B cell (primary cell): ENCODE data around the gene EFR3B. TPM values are rescaled to one million over a fixed set of nuclear protein-coding genes. Genes with fewer than 3 reads are reported as not detected.

ENCODE experiments used
- ATAC-seq: fragments of 200-7000 bp; cut with Tn5 transposase; one replicate; pipeline ENCODE4 v1.10.0; 2021; ENCODE audit warnings: low read depth, mild to moderate bottlenecking, moderate number of reproducible peaks, moderate library complexity
- CTCF ChIA-PET: fragments of 350-600 bp; sonication (Branson Sonifier 250); formaldehyde crosslinking; loops from one replicate; lab custom pipeline; 2021; ENCODE audit warnings: antibody characterized with exemption, inconsistent platforms; lab: Charles Lee
- POLR2A ChIA-PET: fragments of 350-600 bp; sonication (Branson Sonifier 250); formaldehyde crosslinking; loops from one replicate; lab custom pipeline; 2021; ENCODE audit warnings: antibody characterized with exemption; lab: Charles Lee
- DNase-seq: peaks from one replicate; pipeline ENCODE4 v3.0.0; 2013
- H2AFZ ChIP-seq: 2 replicates; pipeline ENCODE4 v1.6.1; 2012; ENCODE audit warnings: mild to moderate bottlenecking, low read depth, low read length; ENCODE audit not compliant: insufficient read depth, poor library complexity, severe bottlenecking
- H3K27ac ChIP-seq, 2 donors: 1 replicate in 1 of 2; 2 replicates in 1 of 2; pipeline ENCODE4 v1.5.1; 2012 to 2013; ENCODE audit warnings: low read length in 2 of 2, mild to moderate bottlenecking in 2 of 2, moderate library complexity in 1 of 2
- H3K27me3 ChIP-seq, 4 experiments: fragments of 200-600 bp in 1 of 4; sonication (generic) in 1 of 4; replicated peaks in 1 of 4; 1 replicate in 2 of 4; 2 replicates in 2 of 4; pipeline versions ENCODE4 v1.6.1 to v1.7.0; 2013 to 2016; ENCODE audit warnings: low read length in 3 of 4, mild to moderate bottlenecking in 2 of 4, mixed read lengths in 1 of 4, moderate library complexity in 1 of 4; ENCODE audit not compliant: insufficient read depth in 4 of 4, control insufficient read depth in 3 of 4; ENCODE audit errors: control extremely low read depth in 1 of 4
- H3K36me3 ChIP-seq, 2 experiments: replicated peaks in 1 of 2; 1 replicate in 1 of 2; 2 replicates in 1 of 2; pipeline versions ENCODE4 v1.6.1 to v1.7.1; 2013; ENCODE audit warnings: low read length in 1 of 2; ENCODE audit not compliant: insufficient read depth in 2 of 2, control insufficient read depth in 1 of 2; ENCODE audit errors: control extremely low read depth in 1 of 2, extremely low read depth in 1 of 2
- H3K4me1 ChIP-seq, 2 donors: fragments of 200-600 bp in 1 of 2; sonication (generic) in 1 of 2; 1 replicate in 1 of 2; 2 replicates in 1 of 2; pipeline versions ENCODE4 v1.5.1 to v1.6.1; 2013 to 2017; ENCODE audit warnings: low read length in 2 of 2; ENCODE audit not compliant: control insufficient read depth in 2 of 2, insufficient read depth in 2 of 2
- H3K4me2 ChIP-seq: replicated peaks from 2 replicates; pipeline ENCODE3; 2012; ENCODE audit warnings: mild to moderate bottlenecking, low read depth, low read length; ENCODE audit not compliant: poor library complexity, severe bottlenecking
- H3K4me3 ChIP-seq, 5 experiments: fragments of 200-600 bp in 1 of 5; sonication (generic) in 1 of 5; 1 replicate in 3 of 5; 2 replicates in 2 of 5; pipeline versions ENCODE4 v1.5.1 to v1.7.0; 2011 to 2016; ENCODE audit warnings: low read length in 4 of 5, mild to moderate bottlenecking in 4 of 5, low read depth in 2 of 5, control low read depth in 1 of 5, moderate library complexity in 1 of 5; ENCODE audit not compliant: insufficient read depth in 1 of 5; ENCODE audit errors: control extremely low read depth in 1 of 5, extremely low read depth in 1 of 5
- H3K79me2 ChIP-seq: fragments of 200-600 bp; sonication (generic); one replicate; pipeline ENCODE4 v1.6.0; 2016; ENCODE audit warnings: low read length; ENCODE audit not compliant: control insufficient read depth, insufficient read depth
- H3K9ac ChIP-seq: fragments of 200-600 bp; sonication (generic); 2 replicates; pipeline ENCODE4 v1.6.1; 2017; ENCODE audit warnings: mild to moderate bottlenecking, low read length, moderate library complexity
- H3K9me3 ChIP-seq, 3 donors: one replicate each; pipeline versions ENCODE4 v1.6.1 to v1.7.1; 2013; ENCODE audit warnings: low read length in 2 of 3; ENCODE audit not compliant: control insufficient read depth in 2 of 3, insufficient read depth in 1 of 3; ENCODE audit errors: control extremely low read depth in 1 of 3
- H4K20me1 ChIP-seq: 2 replicates; pipeline ENCODE4 v1.6.0; 2012; ENCODE audit warnings: mild to moderate bottlenecking, low read length; ENCODE audit not compliant: insufficient read depth, control insufficient read depth, poor library complexity, severe bottlenecking
- H3K27ac Mint-ChIP-seq: one replicate; pipeline ENCODE4 v1.8.0; 2021; ENCODE audit warnings: mixed read lengths
- H3K27me3 Mint-ChIP-seq: one replicate; pipeline ENCODE4 v1.8.0; 2021; ENCODE audit warnings: mixed read lengths
- H3K4me1 Mint-ChIP-seq: one replicate; pipeline ENCODE4 v1.8.0; 2021; ENCODE audit warnings: mixed read lengths
- H3K4me3 Mint-ChIP-seq: one replicate; pipeline ENCODE4 v1.8.0; 2021; ENCODE audit warnings: mixed read lengths
- H3K9me3 Mint-ChIP-seq: one replicate; pipeline ENCODE4 v1.8.0; 2022; ENCODE audit warnings: mixed read lengths; ENCODE audit not compliant: insufficient read depth
- CTCF ChIP-seq: fragments of 200-600 bp; IDR thresholded peaks from one replicate; pipeline ENCODE4 v1.8.0; 2022; ENCODE audit warnings: antibody characterized with exemption, mild to moderate bottlenecking
- EZH2 ChIP-seq: IDR thresholded peaks from 2 replicates; pipeline ENCODE4 v1.6.1; 2012; ENCODE audit warnings: borderline replicate concordance, low read depth, mild to moderate bottlenecking, moderate library complexity, low read length; ENCODE audit not compliant: insufficient read depth, poor library complexity, severe bottlenecking
- WGBS: methylation state at CpG from one replicate; pipeline ENCODE4 v1.1.5; 2013; ENCODE audit warnings: missing lambda C conversion rate; ENCODE audit not compliant: insufficient coverage; 5-methylcytosine and 5-hydroxymethylcytosine counted together
- intact Hi-C: fragments of 100-400 bp; cut with micrococcal nuclease; formaldehyde crosslinking; loops from one replicate; pipeline ENCODE4 v1.10.0; 2022
- polyA plus RNA-seq: library from polyadenylated mRNA; depleted of rRNA; stranded (reverse); fragments of >200 nt; gene quantifications from 2 replicates; pipeline ENCODE4 v1.2.3, GENCODE V29; 2012
- total RNA-seq, 2 donors: library from RNA; stranded (reverse); fragments of 120-200 nt in 1 of 2; gene quantifications; 1 replicate in 1 of 2; 2 replicates in 1 of 2; pipeline versions ENCODE4 v1.2.3 to v1.2.4, GENCODE V29; 2013 to 2022

Gene EFR3B
- total and polyA plus RNA-seq, 2 donors (not counting 1 experiment from before 2014, with no cell fraction given), result 0.15 TPM; not detected in 1

- Mint-ChIP-seq H3K27ac (no peak overlapping the region), H3K9me3 (no peaks in the 10 kb centered on the region), H3K27me3 (peaks cover 10% of the 10 kb centered on the region), H3K4me3 (no peak overlapping the region), H3K4me1 (no peaks in the 10 kb centered on the region)
- TF ChIP-seq CTCF (no peak), EZH2 (no peak)
- H4K20me1 ChIP-seq, result no peaks in the 10 kb centered on the region
- ATAC-seq (no peak), DNase-seq (no peak)
- no peaks in the 10 kb centered on the region for H3K27me3 ChIP-seq
- intact Hi-C loops, result no loop called here
- H3K79me2 ChIP-seq, result no peaks in the 10 kb centered on the region
- H3K4me2 ChIP-seq, result no peak overlapping the region
- no peaks in the 10 kb centered on the region for H3K36me3 ChIP-seq
- H2AFZ ChIP-seq, result no peak overlapping the region
- no peaks in the 10 kb centered on the region for H3K9me3 ChIP-seq
- H3K27ac ChIP-seq, result no peak overlapping the region
- no peak overlapping the region for H3K4me3 ChIP-seq
- CTCF ChIA-PET, result no interaction called here
- WGBS, result 78% methylated on average over 5 of the region's 6 CpGs
- H3K4me1 ChIP-seq, result no peaks in the 10 kb centered on the region
- H3K9ac ChIP-seq, result no peak overlapping the region
- POLR2A ChIA-PET, result no interaction called here
Measured at GRCh38 chr2:25088817-25089516, 47.1 kb downstream of the EFR3B start.

GRCh38 chr2:25089605-25090315 lies 47.9 kb downstream of the EFR3B start:
- Histone ChIP-seq H3K4me3 (no peak overlapping the region), H3K4me2 (no peak overlapping the region), H3K9ac (no peak overlapping the region), H3K36me3 (no peaks in the 10 kb centered on the region), H3K79me2 (no peaks in the 10 kb centered on the region), H3K27ac (no peak overlapping the region), H2AFZ (no peak overlapping the region), H3K9me3 (no peaks in the 10 kb centered on the region), H4K20me1 (no peaks in the 10 kb centered on the region), H3K27me3 (no peaks in the 10 kb centered on the region), H3K4me1 (no peaks in the 10 kb centered on the region)
- ATAC-seq (no peak), DNase-seq (no peak)
- Mint-ChIP-seq H3K9me3 (no peaks in the 10 kb centered on the region), H3K4me3 (no peak overlapping the region), H3K4me1 (no peaks in the 10 kb centered on the region), H3K27ac (no peak overlapping the region), H3K27me3 (peaks cover 10% of the 10 kb centered on the region)
- CTCF ChIA-PET, result no interaction called here
- WGBS, result 100% methylated on average over 1 of the region's 11 CpGs
- POLR2A ChIA-PET, result no interaction called here
- intact Hi-C loops, result no loop called here
- no peak for TF ChIP-seq CTCF
- no peak for TF ChIP-seq EZH2
